ENCODE data around the gene GOSR1.
"Not testable (repeated sequence)": the region's sequence is repeated elsewhere in the genome, so short reads cannot be mapped to it uniquely, and the experiment has no call there.

Gene GOSR1

GRCh38 chr17:30449480-30449879, 27.7 kb upstream of the GOSR1 start:
- TF ChIP-seq CTCF (IDR thresholded peaks at IDR 0.05; ENCODE audit: borderline replicate concordance, insufficient read depth, low read depth, low read length) = no peak
- no peak overlapping the region for H3K4me3 ChIP-seq (ENCODE audit: low read depth, low read length)

DNA sequence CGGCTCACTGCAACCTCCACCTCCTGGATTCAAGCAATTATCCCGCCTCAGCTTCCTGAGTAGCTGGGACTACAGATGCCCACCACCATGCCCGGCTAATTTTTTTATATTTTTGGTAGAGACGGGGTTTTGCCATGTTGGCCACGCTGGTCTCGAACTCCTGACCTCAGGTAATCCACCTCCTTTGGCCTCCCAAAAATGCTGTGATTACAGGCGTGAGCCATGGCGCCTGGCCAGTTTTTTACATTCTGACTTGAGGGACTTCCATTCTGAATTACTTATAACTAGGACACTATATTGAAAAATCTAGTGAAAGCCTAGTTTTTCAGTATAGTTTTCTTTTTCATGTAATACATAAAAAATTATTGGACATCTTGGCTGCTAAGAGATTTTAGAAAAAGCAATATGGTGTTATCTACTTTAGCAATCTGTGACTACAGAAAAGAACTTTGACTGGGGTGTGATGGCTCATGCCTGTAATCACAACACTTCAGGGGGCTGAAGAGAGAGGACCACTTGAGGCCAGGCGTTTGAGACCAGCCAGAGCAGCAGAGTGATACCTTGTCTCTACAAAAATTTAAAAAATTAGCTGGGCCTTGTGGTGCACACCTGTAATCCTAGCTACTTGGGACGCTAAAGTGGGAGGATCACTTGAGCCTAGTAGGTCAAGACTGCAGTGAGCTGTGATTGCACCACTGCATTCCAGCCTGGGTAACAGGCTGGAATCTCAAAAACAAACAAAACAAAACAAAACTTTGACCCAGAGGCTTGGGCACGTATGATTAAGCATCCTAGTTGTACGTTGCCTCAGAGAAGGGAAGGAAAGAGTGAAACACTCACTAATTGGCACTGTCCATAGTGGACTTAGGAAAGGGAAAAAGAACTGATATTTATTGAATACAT, 26.8 kb upstream of the GOSR1 start:
- no peak for TF ChIP-seq CTCF (IDR thresholded peaks at IDR 0.05; ENCODE audit: borderline replicate concordance, insufficient read depth, low read depth, low read length)
- H3K4me3 ChIP-seq (ENCODE audit: low read depth, low read length) = no peak overlapping the region

GRCh38 chr17:30454635-30455034, 22.6 kb upstream of the GOSR1 start:
- H3K4me3 ChIP-seq (ENCODE audit: low read depth, low read length) = no peak overlapping the region
- TF ChIP-seq CTCF (IDR thresholded peaks at IDR 0.05; ENCODE audit: borderline replicate concordance, insufficient read depth, low read depth, low read length) = no peak

DNA sequence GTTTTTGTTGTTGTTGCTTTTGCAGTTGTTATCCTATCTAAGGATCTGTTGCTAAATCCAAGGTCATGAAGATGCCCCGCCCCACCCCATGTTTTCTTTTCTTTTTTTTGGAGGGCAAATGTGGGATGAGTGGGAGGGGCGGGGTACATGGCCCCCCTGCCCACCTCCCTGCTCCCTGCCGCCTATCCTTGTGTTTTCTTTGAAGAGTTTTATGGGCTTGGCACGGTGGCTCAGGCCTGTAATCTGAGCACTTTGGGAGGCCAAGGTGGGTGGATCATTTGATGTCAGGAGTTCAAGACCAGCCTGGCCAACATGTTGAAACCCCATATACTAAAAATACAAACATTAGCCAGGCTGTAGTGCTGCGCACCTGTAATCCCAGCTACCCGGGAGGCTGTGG, 18.8 kb upstream of the GOSR1 start:
- TF ChIP-seq CTCF (IDR thresholded peaks at IDR 0.05; ENCODE audit: borderline replicate concordance, insufficient read depth, low read depth, low read length) = no peak
- no peak overlapping the region for H3K4me3 ChIP-seq (ENCODE audit: low read depth, low read length)

- H3K4me3 ChIP-seq (ENCODE audit: low read depth, low read length) = not testable (repeated sequence)
Observed at GRCh38 chr17:30458797-30459413, 18.3 kb upstream of the GOSR1 start.

DNA sequence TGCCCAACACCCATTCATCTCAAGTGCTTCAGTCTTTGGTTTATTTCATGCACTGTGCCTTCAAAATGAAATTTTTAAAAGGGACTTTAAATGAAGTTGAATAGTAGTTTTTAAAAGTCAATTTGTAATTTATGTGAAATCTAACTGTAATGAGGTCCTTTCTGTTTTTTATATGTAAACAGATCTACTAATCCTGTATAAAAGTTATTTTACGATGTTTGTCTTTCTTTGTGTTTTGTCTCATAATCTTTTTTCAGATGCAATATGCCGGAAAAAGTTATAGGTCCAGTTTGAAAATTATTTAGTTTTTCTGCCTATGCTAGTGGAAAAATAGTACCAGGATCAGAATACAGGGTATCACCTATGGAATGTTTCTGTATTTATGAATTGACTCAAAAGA, 8.7 kb upstream of the GOSR1 start:
- no peak for TF ChIP-seq CTCF (IDR thresholded peaks at IDR 0.05; ENCODE audit: borderline replicate concordance, insufficient read depth, low read depth, low read length)
- no peak overlapping the region for H3K4me3 ChIP-seq (ENCODE audit: low read depth, low read length)

DNA sequence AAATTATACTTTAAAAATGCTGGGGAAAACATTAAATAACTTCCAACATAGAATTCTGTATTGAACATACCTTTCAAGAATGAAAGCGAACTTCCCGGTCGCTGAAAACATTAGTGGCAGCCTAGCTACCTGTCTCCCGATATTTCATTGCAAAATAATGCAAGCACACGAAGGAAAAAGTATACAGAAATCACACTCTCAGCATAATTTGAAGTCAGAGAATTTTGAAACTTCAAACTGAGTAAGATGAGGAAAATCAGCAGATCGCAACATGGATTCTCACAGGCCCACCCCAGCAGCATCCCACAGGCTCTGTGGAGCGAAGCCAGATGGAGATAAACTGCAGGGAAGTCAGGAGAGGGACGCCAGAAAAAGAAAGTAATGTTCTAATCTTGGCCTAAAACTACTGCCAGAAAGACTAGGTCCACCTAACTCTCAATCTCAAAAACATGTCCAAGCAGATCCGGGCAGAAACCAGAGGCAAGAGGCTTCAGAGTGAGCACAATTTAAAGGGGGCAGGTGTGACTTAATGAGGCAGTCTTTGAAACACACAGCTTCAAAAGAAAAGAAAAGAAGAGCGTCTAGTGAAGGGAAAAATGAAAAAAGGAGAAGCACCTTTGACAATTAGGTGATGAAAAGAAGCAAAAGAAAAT, 4.8 kb upstream of the GOSR1 start:
- TF ChIP-seq CTCF (IDR thresholded peaks at IDR 0.05; ENCODE audit: borderline replicate concordance, insufficient read depth, low read depth, low read length) = no peak
- H3K4me3 ChIP-seq (ENCODE audit: low read depth, low read length) = no peak overlapping the region
